Body of pancreas (tissue), 4 donors: ENCODE measurements around the gene NAIF1. TPM values are rescaled to one million over a fixed set of nuclear protein-coding genes. Genes with fewer than 3 reads are reported as not detected.
"Not testable (repeated sequence)": the region's sequence is repeated elsewhere in the genome, so short reads cannot be mapped to it uniquely, and the experiment has no call there.

Source experiments
- ATAC-seq: fragments of 150-250 bp; one replicate; pipeline ENCODE4 v1.9.1; 2016
- DNase-seq, 4 donors: peaks; one replicate each; pipeline ENCODE4 v3.0.0-alpha.2; 2019
- H3K27ac ChIP-seq, 4 donors: fragments of 200-600 bp; sonication (generic); 1 replicate in 3 of 4; 2 replicates in 1 of 4; pipeline versions ENCODE4 v1.5.1 to v1.6.1; 2016 to 2019; ENCODE audit warnings: mild to moderate bottlenecking in 1 of 4, mixed read lengths in 1 of 4, moderate library complexity in 1 of 4
- H3K27me3 ChIP-seq, 2 donors: fragments of 200-600 bp; sonication (generic); one replicate each; pipeline ENCODE4 v1.6.0; 2016; ENCODE audit warnings: mild to moderate bottlenecking in 1 of 2
- H3K36me3 ChIP-seq, 2 donors: fragments of 200-600 bp; sonication (generic); replicated peaks in 1 of 2; 2 replicates each; pipeline ENCODE4 v1.5.1; 2016; ENCODE audit warnings: low read depth in 2 of 2; ENCODE audit not compliant: insufficient read depth in 1 of 2
- H3K4me1 ChIP-seq: fragments of 200-600 bp; sonication (generic); one replicate; pipeline ENCODE4 v1.6.0; 2016
- H3K4me3 ChIP-seq, 2 donors: fragments of 200-600 bp; sonication (generic); 1 replicate in 1 of 2; 2 replicates in 1 of 2; pipeline ENCODE4 v1.5.1; 2016 to 2019
- H3K9me3 ChIP-seq, 3 donors: fragments of 200-600 bp; sonication (generic); 1 replicate in 2 of 3; 2 replicates in 1 of 3; pipeline ENCODE4 v1.5.1; 2016
- POLR2A ChIP-seq, 3 donors: fragments of 450-650 bp; IDR thresholded peaks; one replicate each; pipeline ENCODE4 v1.6.1; 2016; ENCODE audit warnings: antibody characterized with exemption in 3 of 3, mild to moderate bottlenecking in 2 of 3
- WGBS, 2 donors: methylation state at CpG; one replicate each; pipeline ENCODE4 v1.1.5; 2017; 5-methylcytosine and 5-hydroxymethylcytosine counted together
- intact Hi-C: fragments of 100-400 bp; cut with DNase I; formaldehyde crosslinking; loops from one replicate; pipeline ENCODE4 v1.15.1; 2023
- total RNA-seq, 2 donors: library from RNA; depleted of rRNA; stranded (reverse); fragments of >200 nt; gene quantifications; one replicate each; pipeline ENCODE4 v1.1.0, GENCODE V29; 2016
- TF ChIP-seq, protein P1 (sequence below), 7 experiments: fragments of 450-650 bp in 4 of 7; fragments of 200-600 bp in 3 of 7; sonication (generic) in 3 of 7; IDR thresholded peaks; one replicate each; pipeline ENCODE4 v1.5.1; 2016 to 2019; ENCODE audit warnings: antibody characterized with exemption in 7 of 7

The NAIF1 gene
- total RNA-seq, 2 donors from 2014 or later: 1.3 to 4.9 TPM

DNA sequence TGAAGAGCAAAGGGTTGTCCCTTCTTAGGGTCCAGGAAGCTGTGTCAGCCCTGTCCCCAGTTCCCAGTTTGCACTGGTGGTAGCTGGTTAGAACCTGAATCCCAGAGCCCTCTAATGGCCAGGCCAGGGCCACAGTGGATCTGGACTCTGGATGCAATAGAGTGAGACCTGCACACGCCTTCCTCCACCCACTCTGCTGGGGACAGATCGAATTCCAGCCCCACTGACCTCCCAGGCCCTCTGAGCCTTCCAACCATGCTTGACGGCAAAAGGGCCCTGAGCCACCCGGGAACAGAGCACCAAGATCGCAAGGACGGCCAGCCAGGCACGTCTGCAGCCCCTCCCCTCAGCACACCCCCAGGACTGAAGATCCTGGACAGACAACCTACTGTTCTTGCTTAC, 23.7 kb downstream of the NAIF1 start:
- peak overlapping the region in 2 of 4 donors; percentile 9 to 38 for H3K27ac ChIP-seq
- no peak for TF ChIP-seq POLR2A (IDR thresholded peaks at IDR 0.05)
- TF ChIP-seq, protein P1, sequence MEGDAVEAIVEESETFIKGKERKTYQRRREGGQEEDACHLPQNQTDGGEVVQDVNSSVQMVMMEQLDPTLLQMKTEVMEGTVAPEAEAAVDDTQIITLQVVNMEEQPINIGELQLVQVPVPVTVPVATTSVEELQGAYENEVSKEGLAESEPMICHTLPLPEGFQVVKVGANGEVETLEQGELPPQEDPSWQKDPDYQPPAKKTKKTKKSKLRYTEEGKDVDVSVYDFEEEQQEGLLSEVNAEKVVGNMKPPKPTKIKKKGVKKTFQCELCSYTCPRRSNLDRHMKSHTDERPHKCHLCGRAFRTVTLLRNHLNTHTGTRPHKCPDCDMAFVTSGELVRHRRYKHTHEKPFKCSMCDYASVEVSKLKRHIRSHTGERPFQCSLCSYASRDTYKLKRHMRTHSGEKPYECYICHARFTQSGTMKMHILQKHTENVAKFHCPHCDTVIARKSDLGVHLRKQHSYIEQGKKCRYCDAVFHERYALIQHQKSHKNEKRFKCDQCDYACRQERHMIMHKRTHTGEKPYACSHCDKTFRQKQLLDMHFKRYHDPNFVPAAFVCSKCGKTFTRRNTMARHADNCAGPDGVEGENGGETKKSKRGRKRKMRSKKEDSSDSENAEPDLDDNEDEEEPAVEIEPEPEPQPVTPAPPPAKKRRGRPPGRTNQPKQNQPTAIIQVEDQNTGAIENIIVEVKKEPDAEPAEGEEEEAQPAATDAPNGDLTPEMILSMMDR (IDR thresholded peaks at IDR 0.05): no peak

DNA sequence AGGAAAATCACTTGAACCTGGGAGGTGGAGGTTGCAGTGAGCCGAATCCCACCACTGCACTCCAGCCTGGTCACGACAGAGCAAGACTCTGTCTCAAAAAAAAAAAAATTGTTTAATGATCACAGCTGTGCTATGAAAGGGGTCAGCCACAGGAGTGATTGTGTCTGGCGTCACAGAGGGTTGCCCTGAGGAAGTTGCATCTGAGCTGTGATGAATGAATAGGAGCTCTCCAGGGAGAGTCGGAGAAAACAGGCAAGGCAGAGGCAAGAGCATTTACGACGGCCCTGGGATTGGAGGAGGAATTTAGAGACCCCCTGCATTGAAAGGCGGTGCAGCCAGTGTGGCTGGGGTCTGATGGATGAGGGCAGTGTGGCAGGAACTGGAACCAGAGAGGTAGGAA, 25.1 kb downstream of the NAIF1 start:
- intact Hi-C loops: no loop called here
- no peak for ATAC-seq
- TF ChIP-seq, protein P1 (IDR thresholded peaks at IDR 0.05): no peak
- TF ChIP-seq POLR2A (IDR thresholded peaks at IDR 0.05): no peak
- H3K36me3 ChIP-seq: no peaks in the 10 kb centered on the region
- no peaks in the 10 kb centered on the region for H3K27me3 ChIP-seq
- no peak overlapping the region for H3K27ac ChIP-seq
- no peak overlapping the region for H3K4me3 ChIP-seq
- no peak for DNase-seq
- no peaks in the 10 kb centered on the region for H3K9me3 ChIP-seq
- 75 to 79% methylated on average over 7 of the region's 7 CpGs for WGBS, 2 donors
- peaks cover 6% of the 10 kb centered on the region for H3K4me1 ChIP-seq

More for the DNA sequence above, 23.7 kb downstream of the NAIF1 start:
- H3K27me3 ChIP-seq: no peaks in the 10 kb centered on the region
- no peaks in the 10 kb centered on the region for H3K9me3 ChIP-seq
- ATAC-seq (peak; percentile 59), DNase-seq (no peak)
- no peaks in the 10 kb centered on the region for H3K36me3 ChIP-seq
- no peak overlapping the region for H3K4me3 ChIP-seq
- intact Hi-C loops: no loop called here
- H3K4me1 ChIP-seq: peaks cover 6% of the 10 kb centered on the region
- WGBS, 2 donors: 33 to 49% methylated on average over 6 of the region's 7 CpGs

- H3K4me3 ChIP-seq, H3K27ac ChIP-seq, H3K27me3 ChIP-seq, H3K36me3 ChIP-seq, DNase-seq, H3K4me1 ChIP-seq, intact Hi-C loops, H3K9me3 ChIP-seq, ATAC-seq: not testable (repeated sequence)
- 66 to 100% methylated on average over 2 to 3 of the region's 3 CpGs for WGBS, 2 donors
Measured at GRCh38 chr9:128040783-128041182, 26.3 kb downstream of the NAIF1 start.

DNA sequence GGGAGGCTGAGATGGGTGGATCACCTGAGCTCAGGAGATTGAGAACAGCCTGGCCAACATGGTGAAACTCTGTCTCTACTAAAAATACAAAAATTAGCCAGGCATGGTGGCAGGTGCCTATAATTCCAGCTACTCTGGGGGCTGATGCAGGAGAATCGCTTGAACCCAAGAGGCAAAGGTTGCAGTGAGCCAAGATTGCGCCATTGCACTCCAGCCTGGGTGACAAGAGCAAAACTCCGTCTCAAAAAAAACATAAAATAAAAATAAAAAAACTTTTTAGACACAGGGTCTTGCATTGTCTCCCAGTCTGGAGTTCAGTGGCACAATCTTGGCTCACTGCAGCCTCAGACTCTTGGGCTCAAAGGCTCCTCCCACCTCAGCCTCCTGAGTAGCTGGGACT, 30.6 kb downstream of the NAIF1 start:
- WGBS, 2 donors: 80 to 87% methylated on average over 3 of the region's 3 CpGs
- intact Hi-C loops: loop anchor here (2.0 kb wide), 1 partner anchor 94 kb away; no protein-coding TSS in a partner anchor
- H3K4me1 ChIP-seq, H3K27ac ChIP-seq, H3K27me3 ChIP-seq, DNase-seq, ATAC-seq, H3K36me3 ChIP-seq, H3K9me3 ChIP-seq, H3K4me3 ChIP-seq: not testable (repeated sequence)

DNA sequence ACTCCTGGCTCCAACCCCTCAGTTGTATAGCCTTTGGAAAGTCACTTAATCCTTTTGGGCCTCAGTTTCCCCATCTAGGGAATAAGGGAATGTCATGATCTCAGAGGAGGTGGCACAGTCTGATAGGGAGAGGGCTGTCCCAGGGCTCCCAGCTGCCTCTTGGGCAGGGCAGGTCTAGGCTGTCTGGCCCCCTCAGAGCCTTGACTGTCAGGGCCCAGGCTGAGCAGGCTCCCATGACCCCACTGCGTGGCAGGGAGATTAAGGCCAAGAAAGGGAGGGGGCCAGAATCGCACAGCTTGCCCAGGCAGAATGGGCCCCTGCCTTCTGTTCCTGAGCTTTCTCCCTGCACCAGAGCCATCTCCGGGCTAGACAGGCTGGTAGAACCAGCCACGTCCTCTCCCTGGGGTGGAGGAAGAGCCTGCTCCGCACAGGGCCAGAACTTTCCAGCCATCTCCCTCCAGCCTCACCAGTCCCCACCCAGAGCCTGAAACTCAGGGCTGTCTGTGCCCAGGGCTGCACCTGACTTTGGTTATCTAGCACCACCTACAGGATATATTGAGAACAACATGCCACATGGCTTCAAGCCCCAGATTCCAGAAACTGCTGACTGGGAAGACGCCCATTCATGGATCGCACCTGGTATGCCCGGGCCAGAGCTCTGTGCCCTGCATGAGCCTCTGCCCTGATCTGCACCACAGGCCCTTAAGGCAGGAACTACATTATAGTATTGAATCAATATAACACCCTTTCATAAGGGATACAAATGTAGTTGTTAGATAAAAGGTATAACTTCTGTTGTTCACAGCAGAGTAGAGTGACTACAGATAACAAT, 32.1 kb downstream of the NAIF1 start:
- TF ChIP-seq, protein P1 (IDR thresholded peaks at IDR 0.05): peak; percentile 70 to 98 (median 97)
- TF ChIP-seq POLR2A (IDR thresholded peaks at IDR 0.05): no peak
- no peak overlapping the region for H3K27ac ChIP-seq
- no peaks in the 10 kb centered on the region for H3K27me3 ChIP-seq
- no peaks in the 10 kb centered on the region for H3K9me3 ChIP-seq
- ATAC-seq (peak; percentile 100), DNase-seq (peak; percentile 76 to 85 (median 80))
- H3K4me3 ChIP-seq: no peak overlapping the region
- 11 to 34% methylated on average over 4 to 8 of the region's 8 CpGs for WGBS, 2 donors
- intact Hi-C loops: loop anchor here (5.0 kb wide), 1 partner anchor 38 kb away; no protein-coding TSS in a partner anchor
- H3K36me3 ChIP-seq: no peaks in the 10 kb centered on the region
- peaks cover 9% of the 10 kb centered on the region for H3K4me1 ChIP-seq
